ENCODE data around the gene HOXA9.

HOXA9 gene

DNA sequence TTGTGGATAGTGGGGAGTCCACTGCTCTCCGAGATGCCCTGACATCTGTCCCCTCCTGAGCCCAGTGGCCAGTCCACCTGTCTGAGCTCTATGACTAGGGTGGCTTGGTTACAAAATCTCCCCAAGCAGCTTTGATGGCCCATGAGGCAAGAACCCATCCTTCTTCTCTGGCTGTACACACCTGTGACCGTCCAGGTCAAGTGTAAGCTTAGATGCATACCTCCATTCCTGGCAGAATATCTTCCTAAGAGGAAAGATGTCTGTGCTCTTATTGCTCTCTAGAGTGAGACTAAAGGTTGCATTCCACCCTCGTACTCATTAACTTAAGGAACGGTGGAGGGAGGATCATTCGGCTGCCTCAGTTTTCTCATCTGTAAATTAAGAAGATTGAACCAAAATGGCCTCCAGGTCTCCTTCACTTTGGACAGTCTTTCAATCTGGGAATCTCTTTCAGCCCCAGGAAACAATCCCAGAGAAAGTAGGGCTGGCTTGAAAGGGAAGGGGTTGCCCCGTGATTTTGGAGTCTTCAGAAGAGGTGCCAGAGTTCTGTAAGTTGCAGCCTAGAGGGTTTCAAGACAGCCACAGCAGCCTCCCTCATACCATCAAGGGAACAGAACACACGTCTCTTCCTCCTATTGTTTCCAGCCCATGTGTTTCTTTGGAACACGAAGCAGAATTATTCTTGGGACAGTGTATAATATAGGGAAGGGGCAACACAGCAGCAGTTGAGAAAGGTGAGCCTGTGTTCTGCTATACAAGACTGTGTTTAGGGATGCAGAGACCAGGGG is 40.2 kb downstream of the HOXA9 start:
- no peak for DNase-seq

DNA sequence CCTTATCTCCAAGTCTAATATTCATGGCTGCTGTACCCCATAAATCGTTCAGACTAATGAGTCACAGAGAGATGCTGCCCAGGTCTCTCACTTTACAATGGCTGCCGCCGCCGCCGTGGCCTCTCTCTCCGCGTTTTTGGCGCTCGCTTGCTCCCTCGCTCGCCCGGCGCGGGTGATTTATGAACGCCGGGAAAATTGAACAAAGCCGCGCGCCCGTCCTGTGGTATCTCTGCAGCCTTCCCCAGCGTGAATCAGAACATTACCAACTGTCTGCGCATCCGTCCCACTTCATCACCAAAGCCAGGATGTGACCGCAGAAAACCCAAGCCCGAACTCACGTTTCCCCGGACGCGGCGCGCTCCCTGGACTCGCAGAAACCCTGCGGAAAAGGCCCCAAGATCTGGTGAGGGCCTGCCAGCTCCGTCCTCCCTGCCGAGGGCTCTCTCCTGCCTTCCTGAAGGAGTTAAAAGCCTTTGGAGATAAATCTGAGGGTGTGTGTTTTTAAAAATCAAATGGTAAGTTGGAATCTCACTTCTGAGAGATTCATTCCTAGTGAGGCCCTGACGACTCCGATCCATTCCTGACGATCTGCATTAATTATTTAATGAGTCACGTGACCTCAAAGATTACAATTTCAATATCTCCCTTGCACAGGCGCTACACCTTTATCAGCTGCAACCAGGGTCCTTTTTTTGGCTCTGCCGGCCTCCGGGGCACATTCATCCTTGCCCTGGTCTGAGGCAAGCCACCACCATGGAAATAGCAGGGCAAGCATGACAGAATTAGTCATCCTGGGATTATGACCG is 41.0 kb downstream of the HOXA9 start:
- no peak for DNase-seq

DNA sequence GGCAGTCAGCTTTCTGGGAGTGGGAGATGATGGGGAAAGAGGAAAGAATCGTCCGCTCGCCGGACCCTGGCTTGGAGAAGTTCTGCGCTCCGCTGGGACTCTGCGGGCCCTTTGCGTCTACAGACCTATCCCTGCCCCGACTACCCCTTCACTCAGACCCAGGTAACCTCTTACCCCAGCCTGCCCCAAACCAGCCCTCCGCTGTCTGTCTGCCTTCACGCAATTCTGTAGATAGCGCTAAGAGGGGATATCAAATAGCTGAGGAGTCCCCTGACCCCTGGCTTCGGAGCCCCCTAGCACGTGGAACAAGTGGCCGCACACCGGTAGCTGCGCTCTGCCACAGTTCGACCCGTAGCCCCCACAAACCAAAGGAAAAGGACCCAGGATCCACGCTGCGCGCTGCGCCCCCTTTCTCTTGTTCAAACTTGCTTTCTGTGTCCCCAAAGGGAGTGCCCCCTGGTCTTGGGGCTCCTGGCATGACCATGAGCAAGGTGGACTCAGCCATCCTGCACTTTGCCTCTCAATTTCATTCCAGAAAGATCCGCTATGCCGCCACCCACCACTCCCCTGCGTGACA is 41.8 kb downstream of the HOXA9 start:
- DNase-seq: no peak

DNA sequence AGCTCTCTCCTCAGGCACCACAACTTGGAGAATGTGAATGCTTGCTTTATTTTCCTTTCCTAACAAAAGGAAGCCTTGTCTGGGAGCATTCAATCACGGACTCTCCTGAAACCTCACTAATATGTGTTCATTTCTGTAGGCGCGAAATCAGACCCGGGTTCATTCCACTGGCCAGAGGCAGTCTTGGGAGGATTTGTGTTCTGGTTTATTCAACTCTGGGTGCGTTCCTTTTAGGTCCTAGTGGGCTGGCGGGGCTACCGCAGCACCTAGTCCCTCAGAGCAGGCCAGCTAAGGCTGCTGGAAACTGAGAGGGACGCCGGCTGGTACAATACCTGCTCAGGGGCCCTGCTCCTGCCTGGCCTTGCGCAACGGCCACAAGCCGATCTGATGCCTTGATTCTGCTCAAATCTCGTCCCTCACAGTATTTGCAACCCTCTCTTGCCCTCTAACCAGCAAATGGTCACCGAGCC is 42.3 kb downstream of the HOXA9 start:
- DNase-seq: no peak

DNA sequence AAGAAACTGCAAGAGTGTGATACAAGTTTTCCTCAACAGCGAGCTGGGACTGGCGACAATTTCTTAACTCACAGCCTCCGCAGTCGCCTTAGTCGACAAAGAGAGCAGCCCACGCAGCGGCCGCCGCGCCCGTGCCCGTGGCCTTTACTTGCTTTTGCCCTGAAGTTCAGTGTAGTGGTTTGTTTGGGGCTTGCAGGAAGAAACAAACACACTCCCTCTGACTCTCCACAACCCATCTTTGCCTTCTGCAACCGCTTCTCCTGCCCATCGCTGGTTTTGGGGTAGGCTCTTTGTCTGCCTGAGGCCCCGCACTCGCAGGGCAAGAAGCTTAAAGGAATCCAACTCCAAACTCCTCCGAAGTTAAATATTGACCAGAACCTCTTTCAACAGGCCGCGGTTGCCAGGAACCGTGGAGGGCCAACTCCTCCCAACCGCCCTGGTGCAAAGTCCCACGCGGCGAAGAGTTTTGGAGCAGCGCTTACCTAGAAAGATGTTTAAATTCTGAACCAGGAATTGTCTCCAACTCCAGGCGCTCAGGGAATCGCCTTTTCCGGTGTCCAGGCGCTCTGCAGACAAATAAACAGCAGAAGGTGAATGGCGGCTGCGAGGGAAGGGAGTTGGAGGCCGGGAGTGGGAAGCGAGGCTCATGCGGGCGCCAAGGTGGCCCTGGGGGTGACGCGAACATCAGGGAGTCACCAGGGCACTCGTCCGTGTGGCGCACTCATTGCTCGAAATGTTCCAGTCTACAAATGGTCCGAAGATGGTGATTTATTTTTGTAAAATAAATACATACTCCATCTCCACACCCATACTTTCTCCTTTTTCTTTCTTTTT is 43.0 kb downstream of the HOXA9 start:
- no peak for DNase-seq

DNA sequence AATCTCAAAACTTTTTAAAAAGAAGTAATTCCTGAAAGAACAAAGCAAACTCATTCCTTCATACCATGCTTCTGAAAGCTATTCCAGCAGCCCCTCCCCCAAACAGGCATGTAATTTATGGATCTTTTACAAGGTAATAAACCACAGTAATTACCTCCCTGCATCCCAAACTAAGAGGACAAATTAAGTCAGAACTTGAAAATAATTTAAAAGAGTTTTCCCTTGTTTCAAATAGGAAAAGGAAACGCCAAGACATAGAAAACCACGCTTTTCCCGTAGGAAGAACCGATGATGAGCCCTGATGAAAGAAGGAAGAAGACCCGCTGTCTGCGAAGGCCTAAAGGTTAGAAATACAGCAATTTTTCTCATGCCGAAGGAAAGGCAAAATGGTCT is 43.7 kb downstream of the HOXA9 start:
- DNase-seq: no peak

DNA sequence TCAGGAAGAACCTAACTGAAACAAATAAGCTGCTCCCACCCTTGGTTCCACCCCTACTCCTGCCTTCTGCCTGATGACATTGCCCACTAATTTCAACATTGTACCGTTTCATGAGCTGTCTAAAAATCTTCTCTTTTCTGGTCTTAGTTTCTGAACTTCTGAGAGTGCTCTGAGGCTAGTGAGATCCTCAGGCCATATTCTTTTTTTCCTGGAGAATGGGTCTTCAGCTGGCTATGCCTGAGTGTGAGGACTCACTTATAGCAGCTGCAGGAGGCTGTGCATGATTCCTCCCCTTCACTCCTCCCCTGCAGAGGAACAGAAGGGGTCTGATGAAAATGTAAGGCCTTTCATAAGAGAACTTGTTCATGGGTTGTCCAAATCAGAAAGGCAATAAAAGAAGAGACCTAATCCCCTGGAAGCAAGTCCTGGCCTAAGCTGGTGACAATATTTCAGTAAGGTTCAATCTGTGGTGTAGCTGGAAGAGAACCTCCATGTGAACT is 45.9 kb downstream of the HOXA9 start:
- no peak for DNase-seq

DNA sequence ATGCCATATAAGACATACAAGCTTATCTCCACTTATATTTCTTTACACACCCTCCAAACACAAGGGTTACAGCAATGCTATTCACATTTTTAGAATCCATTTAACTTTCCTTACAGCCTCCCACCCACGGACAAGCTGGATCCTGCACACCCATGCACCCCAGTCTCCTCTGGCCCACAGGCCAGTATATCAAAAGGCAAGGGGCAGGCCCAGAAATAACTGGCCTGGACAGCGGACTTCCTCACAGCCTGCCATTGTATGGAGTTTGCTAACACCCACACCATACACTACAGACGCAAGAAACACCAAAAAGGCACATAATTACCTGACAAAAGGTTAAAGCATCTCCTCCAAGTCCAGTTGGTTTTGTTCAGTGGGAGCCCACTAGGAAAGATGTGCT is 46.8 kb downstream of the HOXA9 start:
- DNase-seq: no peak

DNA sequence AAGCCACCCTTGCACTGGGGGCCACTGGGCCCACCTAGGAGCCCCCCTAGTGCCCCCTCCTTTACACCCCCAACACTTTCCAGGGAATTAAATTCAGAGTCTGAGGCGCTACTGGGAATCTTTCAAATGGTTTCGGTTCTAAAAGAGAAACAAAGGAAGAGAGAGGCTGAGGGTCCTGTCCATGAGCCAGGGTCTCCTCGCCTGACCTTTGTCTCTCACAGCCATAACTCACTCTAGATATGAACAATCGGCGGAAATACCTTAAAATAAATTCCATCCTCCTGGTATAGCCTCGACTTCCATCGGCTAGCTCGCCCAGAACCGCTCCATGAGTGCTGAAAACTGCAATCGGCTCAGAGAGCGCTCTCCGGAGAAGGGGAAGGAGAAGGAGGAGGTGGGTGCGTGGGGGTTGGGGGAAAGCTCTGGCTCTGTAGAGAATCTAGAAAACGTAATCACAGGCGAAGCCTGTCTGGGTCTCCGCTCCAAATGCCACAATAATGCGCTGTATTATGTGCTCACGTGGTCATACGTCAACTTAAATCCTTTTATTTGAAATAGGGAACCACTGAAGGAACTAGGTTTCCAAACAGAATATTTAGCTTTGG is 47.3 kb downstream of the HOXA9 start:
- DNase-seq: no peak

DNA sequence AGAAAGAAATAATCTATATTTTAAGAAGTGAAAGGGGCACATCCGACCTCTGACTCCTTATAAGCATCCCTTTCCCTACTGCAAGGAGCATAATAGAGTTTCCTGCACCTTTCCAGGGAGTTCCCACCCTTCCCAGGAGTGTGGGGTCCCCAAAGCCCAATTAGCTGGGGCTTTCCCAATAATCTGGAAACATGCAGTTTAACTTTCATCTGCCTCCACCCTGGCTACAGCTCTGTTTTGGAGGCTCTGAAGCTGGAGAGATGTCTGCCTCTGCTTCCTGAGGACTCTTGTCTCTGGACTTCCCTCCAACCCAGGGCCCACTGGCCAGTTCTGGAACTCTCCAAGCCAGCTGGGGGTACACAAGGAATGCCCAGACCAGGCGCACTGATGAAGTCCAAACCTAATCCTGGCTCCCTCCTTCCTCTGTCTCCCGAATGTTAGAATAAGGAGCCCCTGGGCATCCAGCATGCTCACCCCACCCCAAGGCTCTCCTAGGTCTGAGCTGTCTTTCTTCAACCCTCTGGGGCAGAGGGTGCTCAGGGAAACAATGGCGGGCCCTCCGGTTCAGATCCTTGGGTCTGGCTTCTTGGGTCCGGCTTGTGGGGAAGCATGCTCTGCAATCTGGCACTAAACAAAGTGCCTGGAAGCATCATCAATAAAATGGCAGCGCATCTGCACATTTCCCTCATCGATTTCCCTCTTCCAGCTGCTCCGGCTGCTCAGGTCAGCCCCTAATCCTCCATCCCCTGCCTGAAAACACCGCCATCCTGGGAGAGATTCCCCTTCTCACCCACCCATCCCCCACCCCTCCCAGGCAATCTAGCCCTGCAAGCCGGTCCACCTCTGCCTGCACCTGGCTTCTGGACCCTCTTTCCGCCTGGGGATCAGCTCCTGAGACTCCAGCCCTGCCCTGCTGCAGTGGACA is 48.1 kb downstream of the HOXA9 start:
- no peak for DNase-seq

DNA sequence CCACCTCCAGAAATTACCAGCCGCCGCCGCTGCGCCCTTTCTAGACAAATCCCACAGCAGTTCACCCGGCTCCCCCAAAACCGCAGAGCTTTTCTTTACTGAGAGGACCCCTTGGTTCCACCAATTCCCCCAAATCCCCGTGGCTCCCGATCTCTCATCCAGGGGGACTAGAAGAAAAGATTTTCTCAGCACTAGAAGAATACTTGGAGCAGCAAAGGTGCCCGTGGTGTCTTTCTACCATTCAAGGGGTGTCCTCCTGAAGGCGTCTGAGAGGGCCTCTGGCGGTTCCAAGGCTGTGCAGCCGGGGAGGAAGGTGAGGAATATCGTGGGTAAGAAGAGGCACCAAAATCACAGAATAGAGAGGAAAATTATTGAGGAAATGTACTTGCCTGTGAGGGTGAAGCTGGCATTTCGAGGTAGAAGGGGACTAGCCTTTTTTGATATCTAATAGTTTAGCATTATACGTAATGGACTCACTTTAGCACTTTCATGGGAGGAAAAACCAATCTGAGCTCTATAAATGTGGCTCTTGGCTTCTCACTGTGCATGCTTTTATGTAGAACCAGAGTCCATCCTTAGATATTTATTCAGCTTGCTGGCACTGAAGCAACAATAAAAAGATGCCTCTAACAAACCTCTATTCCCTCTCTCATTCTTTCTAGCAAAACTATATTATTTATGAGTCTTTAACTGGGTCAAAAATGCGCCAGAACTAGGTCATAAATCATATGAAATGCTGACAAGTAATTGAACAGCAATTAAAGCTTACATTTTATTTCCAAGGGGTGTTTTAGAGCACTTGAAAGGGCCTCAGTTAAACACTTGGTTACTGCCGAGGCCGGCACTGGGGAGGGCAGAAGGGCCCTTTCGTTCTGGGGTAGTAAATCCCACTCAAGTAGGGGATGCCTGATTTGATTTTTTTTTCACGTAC is 49.0 kb downstream of the HOXA9 start:
- DNase-seq: no peak

DNA sequence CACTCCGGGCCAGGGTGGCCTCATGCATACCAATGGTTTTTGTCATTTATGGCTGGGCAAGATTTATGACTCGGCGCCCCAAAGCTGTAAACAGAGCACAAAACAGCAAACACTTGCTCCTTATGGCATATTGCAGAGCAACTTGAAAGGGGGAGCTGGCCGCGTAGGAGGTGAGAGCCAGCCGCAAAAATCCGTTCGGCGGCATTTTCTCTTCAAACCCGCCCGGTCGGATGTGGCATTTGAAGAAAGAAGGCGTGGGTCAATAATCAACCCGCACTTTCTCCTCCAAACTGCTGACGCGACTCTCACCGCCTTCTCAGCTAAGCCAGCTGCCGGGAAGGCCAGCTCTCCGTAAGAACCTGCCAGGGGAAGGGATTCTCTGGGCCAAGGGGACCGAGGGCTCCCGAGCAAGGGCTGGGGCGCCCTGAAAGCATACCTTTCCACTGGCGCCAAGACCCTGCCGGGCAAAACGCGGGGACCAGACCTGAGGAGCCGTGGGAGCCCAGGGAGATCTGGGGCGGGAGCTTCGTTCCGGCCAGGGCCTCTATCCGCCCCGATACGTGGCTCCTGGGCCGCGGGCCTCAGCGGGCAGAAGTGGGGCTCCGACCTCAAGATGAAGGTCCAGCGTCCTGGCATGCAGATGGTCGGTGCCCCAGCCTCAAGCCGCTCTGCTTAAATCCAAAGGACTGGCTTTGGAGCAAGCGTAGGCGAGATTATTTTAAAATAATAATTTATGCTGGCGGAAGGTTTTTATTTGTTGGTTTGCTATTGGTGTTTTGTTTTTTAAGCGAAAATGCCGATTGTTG is 49.9 kb downstream of the HOXA9 start:
- DNase-seq: no peak

DNA sequence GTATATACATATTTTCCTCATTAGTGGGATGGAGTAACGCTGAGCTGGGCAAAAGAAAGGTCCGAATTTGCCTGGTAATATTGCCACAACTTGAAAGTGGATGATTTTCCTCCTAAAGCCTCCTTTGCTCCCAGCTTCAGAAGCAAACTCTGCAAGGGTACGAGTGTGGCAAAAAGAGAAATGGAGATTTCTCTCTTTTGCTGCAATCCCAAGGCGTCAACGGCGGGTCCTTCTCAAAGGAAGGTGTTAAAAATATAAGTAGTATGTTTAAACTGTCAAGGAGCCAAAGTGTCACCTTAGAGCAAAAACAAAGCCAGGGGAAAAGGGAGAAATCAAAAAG is 50.5 kb downstream of the HOXA9 start:
- DNase-seq: no peak

DNA sequence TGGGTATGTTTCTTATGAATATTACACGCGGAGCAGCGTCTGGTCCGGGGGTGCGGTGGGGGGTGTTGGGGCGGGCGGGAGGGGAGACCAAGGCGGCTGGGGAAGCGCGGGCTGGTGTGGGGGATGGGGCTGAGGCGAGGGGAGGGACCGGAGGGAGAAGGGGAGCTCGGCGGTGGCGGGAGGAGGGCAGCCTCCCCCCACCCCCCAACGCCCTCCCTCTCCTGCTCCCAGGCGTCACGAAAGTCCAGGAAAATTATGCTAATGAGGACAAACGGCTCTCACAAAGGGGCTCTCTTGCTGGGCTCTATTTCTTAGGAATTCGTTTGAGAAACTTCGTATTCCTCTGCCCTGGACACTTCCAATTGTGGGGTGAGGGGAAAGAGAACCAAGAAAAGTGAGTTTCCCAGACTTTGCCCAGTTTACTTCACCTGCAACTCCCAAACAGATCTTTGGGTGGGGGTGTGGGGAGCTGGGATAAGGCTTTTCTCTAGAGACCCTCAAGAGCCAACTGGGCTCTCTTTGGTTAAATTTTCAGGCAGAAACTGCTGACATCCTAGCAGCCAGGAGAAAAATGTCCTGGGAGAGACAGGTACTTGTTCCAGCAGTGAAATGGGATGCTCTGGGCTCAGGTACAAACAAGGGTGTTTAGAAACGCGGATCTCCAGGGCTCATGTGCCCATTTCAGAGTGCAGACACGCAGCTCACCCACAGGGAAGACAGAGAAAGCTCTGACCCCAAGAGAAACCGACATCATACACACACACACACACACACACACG is 51.2 kb downstream of the HOXA9 start:
- DNase-seq: no peak

DNA sequence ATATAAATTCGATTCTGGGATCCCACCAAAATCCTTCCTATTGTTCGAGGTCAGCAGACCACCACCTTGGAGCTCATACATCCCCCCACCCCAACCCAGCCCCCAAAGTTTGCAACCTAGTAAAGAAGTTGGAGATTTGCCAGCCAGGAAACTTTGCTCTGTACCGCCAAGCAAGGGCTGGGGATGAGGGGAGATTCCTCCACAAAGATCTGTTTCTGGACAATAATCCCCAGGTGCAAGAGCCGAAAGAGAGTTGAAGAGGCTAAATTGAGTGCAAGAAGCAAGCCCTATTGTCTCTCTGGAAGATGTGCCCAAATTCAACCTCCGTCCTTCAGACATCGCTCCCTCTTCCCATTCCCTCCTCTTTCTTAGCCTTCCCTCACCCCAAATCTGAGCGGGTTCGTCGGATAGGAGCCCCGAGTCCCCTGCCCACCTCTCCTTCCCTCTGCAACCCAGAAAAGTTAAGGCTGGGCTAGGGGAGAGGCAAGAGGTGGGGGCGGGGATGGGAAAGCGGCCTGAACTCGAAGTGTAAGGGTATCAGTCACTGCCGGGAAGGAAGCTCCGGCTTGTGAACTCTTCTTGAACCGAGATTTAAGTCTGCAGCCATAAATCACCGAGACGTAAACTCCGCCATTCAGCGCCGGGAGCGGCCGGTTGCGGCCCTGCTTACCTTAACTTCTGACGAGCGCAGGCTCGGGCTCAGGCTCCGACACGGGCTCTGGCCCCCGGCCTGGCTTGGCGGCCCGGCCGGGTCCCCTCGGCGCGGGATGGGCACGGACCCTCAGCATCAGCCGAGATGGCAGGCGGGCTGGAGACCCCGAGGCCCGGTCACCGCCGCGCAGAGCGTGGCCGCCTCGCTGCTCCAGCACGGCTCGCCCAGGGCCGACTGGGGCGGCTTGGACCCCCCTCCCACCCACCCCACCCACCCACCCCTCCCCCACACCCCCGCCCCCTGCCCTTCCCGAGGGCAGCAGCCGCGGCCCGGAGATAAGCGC is 52.1 kb downstream of the HOXA9 start:
- DNase-seq: no peak

Measured in SHP77 (cell line).